Fibroblast of upper back skin (primary cell): Measurements from ENCODE around the gene BASP1.
A peak's percentile ranks its signal among the peaks of the same experiment; 100 is the strongest.
"Not testable (repeated sequence)": the region's sequence is repeated elsewhere in the genome, so short reads cannot be mapped to it uniquely, and the experiment has no call there.

Experiments
- DNase-seq: peaks from one replicate; pipeline ENCODE4 v3.0.0-alpha.2; 2013

The BASP1 gene

DNA sequence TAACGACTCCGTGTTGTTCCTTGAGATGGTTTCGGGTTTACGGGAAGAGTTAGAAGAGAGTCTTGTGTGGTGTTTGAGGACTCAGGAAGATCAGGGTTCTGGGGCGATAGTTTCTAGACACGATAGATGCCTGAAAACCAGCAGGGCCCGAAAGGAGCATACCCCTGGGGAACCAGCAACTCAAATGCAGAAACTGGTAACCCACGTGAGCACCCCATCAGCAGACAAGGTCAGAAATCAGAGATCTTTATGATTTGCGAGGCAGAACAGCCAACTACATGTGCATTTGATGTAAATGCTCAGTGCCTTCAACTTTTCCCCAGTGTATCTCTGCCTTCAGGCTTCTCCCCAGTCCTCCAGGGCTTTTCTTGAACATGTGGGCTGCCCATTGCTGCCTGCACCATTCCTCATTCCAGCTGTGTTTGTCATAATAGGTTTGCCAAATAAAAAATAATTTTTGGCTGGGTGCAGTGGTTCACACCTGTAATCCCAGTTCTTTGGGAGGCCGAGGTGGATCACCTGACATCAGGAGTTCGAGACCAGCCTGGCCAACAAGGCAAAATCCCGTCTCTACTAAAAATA, 75.1 kb downstream of the BASP1 start:
- no peak for DNase-seq

DNA sequence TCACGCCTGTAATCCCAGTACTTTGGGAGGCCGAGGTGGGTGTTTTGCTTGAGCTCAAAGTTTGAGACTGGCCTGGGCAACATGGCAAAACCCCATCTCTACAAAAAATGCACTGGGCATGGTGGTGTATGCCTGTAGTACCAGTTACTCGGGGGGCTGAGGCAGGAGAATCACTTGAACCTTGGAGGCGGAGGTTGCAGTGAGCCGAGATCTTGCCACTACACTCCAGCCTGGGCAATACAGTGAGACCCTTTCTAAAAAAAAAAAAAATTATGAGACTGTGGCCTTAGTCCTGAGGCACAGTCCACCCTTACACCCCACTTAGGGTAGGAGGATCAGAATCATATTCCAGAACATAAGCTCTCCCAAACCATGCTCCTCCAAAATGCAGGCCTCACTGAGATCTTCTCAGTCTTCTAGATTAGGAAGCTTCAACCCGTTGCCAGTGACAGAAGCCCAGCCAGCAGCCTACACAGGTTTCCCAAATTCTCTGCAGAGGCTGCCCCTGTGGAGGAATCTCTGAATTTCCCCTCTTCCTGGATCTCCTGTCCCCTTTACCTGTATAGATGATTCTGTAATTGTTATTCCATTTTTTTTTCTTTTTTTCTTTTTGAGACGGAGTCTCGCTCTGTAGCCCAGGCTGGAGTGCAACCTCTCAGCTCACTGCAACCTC, 77.3 kb downstream of the BASP1 start:
- no peak for DNase-seq

DNA sequence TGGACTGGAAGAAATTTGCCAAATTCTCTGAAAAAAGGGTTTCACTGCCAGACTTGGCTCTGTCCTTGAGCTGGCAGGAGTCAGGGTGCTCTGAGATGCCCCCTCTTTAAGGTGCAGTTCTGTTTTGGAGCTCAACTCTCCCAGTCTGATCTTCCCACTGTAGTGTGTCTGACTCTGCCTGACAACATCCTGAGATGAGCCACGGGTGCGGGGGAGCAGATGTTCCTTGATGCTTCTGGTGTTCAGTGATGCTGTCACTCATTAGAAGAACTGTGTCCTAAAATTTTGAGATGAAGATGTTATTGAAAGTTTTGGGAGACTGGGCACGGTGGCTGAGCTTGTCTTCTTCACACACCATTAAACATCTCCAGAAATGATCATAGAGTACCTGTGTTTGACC, 78.2 kb downstream of the BASP1 start:
- no peak for DNase-seq

DNA sequence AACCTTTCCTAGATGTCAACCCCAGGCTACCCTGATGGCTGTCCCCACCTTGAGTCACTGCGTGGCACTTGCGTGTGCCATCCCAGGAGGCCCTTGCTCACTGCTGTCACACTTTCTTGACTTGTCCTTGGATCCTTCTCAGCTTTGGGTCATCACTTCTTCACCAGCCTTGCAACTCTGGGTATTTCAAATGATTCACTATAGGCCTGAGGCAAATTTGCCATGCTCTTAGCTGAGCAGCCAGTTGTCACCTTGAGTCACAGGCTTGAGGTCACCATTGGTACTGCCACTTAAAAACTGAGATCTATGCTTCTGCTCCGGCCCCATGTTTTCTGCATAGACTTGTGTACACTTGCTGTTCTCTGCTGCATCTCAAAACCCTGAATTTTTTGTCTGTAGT, 84.7 kb downstream of the BASP1 start:
- no peak for DNase-seq

DNA sequence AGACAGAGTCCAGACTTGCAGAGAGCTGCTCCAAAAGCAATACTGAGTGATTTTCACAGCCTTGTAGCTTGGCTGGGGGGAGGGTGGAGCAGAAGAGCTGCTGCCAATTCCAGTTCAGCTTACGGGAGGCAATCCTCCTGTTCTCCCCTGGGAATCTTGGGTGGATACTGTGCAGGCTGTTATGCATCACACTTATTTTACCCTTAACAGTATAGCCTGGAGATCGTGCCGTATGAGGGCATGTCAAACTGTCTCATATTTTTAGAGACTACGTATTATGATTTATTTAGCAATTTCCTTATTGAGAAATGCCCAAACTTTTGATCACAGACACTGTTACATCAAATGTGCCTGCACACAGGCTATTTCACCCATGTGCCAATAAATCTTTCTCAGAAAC, 85.2 kb downstream of the BASP1 start:
- peak; percentile 86 for DNase-seq

DNA sequence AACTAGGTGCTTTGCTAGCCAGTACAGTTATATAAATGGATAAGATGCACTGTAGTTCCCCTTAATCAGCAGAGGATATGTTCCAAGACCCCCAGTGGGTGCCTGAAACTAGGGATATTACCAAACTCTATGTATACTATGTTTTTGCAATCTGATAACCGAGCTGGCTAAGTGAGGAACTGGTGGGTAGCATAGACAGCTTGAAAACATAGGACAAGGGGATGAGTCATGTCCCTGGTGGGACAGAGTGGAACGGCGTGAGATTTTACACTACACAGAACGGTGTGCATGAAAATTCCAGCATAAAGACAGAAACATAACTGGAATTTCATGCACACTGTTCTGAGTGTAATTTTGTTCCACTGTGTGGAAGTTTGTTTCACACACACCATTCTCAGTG, 86.9 kb downstream of the BASP1 start:
- peak; percentile 36 for DNase-seq

DNA sequence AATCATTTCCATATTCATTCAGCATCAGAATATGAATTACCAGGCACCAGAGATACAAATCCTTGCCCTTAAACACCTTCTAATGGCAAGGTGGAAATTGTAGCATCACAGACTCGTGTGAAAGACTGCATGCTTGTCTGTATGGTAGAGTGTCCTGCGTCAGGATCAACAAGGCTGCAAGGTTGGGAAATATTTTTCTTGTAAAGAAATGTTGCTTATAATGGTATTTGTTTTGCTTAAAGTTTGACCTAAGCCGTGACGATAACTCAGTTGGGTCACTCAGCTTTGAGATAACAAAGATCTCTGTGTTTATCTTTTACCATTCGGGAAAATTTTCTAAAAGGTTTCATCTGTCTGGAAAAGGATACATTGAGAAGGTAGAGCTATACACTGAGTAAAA, 87.6 kb downstream of the BASP1 start:
- no peak for DNase-seq

DNA sequence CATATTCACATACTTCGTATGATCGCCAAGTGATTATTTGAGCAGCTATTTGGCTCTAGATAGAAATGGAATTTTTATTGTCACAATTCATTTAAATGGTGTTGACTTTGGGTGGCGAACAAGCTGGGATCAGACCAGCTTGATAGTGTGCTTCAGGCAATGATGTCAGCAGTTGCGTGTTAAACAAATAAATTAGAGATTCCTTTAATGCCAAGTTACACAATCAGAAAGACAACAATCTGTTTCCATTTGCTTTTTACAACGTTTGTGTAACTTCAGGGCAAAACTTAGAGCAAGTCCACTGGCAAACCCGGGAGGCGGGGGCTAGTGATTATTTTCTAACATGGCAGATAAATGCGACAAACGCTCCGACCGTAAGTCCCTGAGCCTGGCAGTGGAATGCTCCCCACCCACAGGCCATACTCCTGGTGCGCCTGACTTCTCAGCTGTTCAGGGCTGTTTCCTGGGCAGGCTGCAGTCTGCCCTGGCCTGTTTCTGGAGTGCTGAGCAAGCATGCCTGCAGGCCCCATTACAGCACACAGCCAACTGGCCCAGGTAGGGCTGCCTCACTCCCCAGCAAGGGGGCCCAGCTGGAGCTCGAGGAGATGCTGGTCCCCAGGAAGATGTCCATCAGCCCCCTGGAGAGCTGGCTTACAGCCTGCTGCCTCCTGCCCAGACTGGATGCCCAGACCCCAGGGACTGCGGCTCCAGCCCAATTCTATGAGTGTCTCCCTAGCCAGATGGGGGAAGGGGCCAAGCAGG, 88.7 kb downstream of the BASP1 start:
- peak; percentile 55 for DNase-seq

DNA sequence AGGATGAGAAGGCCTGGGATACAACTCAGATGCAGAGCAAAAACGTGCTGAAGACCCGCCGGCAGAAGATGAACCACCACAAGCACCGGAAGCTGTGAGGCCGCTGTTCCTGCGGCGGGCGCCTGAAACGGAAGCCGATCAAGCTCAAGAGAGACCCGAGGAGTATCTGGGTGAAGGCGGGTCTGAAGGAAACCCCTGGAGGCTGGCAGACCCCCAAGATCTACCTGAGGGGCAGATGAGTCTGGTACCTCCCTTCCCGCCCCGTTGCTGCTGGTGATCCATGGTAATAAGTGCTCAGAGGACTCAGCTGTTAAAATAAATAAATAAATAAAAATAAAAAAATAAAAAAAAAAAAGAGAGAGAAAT, 89.3 kb downstream of the BASP1 start:
- DNase-seq, result no peak

DNA sequence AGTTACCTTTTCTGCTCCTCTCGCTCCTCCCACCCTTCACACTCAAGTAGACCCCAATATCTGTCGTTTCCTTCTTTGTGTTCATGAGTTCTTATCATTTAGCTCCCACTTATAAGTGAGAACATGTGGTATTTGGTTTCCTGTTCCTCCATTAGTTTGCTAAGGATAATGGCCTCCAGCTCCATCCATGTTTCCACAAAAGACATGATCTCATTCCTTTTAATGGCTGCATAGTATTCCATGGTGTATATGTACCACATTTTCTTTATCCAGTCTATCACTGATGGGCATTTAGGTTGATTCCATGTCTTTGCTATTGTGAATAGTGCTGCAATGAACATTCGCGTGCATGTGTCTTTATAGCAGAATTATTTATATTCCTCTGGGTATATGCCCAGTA, 90.0 kb downstream of the BASP1 start:
- DNase-seq, result not testable (repeated sequence)

DNA sequence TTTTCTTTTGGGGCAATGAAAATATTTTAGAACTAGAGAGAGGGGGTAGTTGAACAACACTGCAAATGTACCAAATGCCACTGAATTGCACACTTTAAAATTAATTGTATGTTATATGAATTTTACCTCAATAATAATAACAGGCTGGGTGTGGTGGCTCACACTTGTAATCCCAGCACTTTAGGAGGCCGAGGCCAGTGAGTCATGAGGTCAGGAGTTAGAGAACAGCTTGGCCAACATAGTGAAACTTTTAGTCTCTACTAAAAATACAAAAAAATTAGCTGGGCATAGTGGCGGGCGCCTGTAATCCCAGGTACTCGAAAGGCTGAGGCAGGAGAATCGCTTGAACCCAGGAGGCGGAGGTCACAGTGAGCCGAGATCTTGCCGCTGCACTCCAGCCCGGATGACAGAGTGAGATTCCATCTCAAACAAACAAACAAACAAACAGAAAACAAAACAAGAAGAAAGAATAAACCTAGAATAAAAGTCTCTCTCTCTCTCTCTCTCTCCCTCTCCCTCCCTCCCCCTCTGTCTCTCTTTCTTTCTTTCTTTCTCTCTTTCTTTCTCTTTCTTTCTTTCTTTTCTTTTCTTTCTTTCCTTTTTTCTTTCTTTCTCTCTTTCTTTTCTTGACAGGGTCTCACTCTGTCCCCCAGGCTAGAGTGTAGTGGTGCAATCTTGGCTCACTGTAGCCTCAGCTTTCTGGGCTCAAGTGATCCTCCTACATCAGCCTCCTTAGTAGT, 91.1 kb downstream of the BASP1 start:
- no peak for DNase-seq

DNA sequence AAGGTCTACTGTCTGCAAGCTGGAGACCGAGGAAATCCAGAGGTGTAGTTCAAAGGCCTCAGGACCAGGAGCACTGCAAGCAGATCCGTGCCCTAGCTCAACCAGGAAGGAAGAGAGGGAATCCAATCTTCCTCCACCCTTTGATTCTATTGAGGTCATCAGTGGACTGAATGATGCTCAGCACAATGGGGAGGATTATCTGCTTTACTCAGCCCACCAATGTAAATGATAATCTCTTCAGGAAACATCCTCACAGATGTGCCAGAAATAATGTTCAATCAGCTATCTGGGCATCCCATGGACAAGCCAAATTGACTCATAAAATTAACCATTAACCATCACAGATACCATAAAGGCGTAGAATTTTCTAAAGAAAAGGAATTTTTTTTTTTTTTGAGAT, 92.0 kb downstream of the BASP1 start:
- no peak for DNase-seq

DNA sequence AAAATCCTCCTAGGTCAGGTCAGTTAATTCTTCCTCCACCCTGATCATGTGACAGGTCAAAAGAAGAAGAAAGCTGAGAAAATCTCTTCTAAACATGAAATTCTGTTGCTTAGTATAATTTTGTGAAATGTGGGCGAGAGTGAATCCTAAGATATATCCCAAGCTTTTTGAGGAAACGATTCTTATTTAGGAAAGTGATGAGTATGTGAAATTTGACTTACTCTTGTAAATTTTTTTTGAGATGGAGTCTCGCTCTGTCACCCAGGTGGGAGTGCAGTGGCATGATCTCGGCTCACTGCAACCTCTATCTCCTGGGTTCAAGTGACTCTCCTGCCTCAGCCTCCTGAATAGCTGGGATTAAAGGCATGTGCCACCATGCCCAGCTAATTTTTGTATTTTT, 93.1 kb downstream of the BASP1 start:
- DNase-seq, result not testable (repeated sequence)

DNA sequence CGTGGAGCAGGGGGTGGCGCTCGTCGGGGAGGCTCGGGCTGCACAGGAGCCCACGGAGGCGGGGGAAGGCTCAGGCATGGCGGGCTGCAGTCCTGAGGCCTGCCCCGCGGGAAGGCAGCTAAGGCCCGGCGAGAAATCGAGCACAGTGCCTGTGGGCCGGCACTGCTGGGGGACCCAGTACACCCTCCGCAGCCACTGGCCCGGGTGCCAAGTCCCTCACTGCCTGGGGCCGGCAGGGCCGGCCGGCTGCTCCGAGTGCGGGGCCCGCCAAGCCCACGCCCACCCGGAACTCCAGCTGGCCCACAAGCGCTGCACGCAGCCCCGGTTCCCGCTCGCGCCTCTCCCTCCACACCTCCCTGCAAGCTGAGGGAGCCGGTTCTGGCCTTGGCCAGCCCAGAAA, 94.4 kb downstream of the BASP1 start:
- not testable (repeated sequence) for DNase-seq

DNA sequence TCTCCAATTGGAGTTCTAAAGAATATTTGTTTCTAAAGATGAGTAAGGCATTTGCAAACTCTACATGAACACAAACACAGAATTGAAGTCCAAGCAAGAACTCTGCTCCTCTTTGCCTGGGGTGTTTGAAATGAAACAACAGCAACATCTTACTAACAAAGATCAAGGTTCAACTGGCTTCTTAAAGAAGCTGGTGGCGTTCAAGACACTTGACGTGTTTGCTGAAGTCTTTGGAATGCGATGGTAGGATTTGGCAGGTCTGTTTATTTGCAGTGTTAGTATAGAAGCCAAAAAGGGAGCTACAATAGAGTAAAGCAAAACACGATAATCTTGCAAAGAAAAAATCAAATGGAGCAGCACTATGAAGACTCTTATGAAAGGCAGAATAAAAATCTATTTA, 94.9 kb downstream of the BASP1 start:
- no peak for DNase-seq

DNA sequence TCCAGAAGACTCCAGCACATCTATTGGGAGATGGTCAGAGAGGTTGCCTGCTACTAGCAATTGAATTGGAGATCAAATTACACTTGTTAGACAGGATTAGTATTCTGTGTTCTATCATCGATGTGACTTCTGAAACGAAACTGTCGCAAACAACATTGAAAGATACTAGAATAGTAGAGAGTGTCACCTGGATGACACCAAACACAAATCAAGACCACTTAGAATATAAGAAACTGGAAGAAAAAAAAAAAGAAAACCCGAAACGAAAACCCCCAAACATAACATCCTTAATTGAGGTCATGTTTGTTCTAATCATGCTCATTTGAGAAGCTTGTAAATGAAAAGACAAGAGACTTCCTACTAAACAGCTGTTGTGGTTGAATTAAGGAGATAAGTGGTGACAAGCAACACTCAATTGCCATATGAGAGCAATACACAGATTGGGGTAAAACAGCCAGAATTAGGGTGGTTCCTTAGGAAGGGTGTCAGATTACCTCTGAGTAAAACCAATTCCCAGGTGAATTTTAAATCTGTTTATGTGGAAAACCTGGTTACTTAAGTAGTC, 97.6 kb downstream of the BASP1 start:
- DNase-seq, result peak; percentile 29

DNA sequence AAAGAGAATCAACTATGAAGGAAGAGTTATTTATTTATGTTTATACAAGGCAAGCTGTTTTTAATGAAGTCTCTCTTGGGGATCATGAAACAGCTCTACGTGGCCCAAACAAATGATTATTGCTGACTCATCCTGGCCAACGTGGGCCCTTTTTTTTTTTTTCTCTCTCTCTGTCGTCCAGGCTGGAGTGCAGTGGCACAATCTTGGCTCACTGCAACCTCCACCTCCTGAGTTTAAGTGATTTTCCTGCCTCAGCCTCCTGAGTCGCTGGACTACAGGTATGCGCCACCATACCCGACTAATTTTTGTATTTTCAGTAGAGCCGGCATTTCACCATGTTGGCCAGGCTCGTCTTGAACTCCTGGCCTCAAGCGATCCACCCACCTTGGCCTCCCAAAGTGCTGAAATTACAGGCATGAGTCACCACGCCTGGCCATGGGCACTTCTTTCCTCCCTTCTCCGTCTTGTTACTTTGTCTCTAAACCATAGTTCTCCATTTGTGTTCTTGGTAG, 98.3 kb downstream of the BASP1 start:
- peak; percentile 66 for DNase-seq

DNA sequence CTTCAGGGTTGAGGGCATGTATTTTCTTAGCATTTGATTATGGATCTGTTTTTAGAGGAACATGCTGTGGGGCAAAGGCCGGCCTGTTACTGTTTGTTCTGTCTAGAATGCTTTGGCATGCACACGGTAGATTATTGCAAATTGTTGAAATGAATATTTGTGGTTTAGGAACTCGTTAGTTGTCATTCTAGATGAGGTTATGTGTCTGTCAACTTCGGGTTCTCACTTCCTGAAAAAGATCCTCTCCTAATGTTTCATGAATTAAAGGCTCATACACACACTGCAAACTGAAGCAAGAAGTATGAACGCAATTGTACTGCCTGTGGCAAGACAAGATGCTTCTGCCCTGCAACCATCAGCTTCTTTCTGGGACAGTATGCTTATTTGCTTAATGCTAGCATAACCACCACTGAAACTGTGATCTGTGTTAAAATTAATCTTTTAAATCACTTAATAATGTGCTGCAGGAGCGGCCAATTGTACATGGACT, 99.6 kb downstream of the BASP1 start:
- peak; percentile 68 for DNase-seq

DNA sequence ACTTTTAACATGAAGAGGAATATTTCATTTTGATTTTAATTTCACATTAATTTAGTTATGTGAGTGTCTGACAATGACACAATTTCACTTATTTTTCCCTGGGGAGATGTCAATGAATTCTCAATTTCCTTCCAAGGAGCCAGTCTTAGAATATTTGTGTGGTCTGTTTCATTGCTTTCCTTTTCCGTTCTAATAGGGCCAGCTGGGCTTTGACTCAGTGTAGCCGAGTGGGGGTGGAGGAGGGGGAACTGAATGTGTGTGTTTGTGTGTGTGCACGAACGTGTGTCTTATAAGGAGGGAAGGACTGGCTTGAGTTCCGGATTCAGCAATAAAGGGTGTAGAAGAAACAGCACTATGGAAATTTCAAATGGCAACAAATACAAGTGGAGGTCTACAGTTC, 100.0 kb downstream of the BASP1 start:
- DNase-seq, result peak; percentile 16

DNA sequence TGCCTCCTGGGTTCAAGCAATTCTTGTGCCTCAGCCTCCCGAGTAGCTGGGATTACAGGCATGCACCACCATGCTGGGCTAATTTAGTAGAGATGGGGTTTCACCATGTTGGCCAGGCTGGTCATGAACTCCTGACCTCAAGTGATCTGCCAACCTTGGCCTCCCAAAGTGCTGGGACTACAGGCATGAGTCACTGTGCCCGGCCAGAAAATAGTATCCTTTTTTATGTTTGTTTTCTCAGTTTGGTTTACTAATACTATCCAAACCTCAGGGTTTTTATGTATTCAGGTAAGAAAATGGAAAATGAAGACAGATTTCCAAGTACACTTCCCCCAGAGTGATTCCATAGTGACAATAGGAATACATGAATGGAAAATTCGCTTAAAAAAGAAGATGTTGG, 101.7 kb downstream of the BASP1 start:
- DNase-seq, result not testable (repeated sequence)

DNA sequence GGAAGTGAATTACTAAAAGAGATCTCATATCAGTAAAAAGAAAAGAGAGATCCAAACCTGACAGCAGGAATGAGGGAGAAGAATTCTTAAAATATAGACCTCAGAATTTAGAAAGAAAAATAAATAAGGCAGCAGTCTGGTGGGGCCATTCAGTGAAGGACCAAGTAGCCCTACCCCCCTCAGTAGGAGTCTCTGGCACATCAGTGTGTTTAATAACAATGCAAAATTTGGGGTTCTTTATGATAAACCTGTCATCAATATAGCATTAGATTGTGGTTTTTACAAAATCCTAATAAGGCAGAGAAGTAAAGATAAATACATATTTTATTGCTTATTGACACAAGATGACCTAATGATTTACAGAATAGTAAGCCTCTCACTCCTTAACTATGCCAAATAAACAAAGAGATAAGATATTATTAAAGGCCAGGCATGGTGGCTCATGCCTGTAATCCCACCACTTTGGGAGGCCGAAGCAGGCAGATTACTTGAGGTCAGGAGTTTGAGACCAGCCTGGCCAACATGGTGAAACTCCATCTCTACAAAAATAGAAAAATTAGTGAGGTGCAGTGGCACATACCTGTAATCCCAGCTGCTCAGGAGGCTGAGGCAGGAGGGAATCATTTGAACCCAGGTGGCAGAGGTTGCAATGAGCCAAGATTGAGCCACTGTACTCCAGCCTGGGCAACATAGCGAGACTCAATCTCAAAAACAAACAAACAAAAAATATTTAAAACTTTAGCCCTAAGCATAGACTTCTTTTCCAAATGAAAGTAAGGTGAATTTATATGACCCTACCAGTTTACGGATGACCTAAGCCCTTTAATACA, 108.6 kb downstream of the BASP1 start:
- DNase-seq, result no peak
